B cell (primary cell): ENCODE data around the gene FRMD4B. TPM values are rescaled to one million over a fixed set of nuclear protein-coding genes. Genes with fewer than 3 reads are reported as not detected.

Experiments
- ATAC-seq: fragments of 200-7000 bp; cut with Tn5 transposase; one replicate; pipeline ENCODE4 v1.10.0; 2021; ENCODE audit warnings: low read depth, mild to moderate bottlenecking, moderate number of reproducible peaks, moderate library complexity
- CTCF ChIA-PET: fragments of 350-600 bp; sonication (Branson Sonifier 250); formaldehyde crosslinking; loops from one replicate; lab custom pipeline; 2021; ENCODE audit warnings: antibody characterized with exemption, inconsistent platforms; lab: Charles Lee
- POLR2A ChIA-PET: fragments of 350-600 bp; sonication (Branson Sonifier 250); formaldehyde crosslinking; loops from one replicate; lab custom pipeline; 2021; ENCODE audit warnings: antibody characterized with exemption; lab: Charles Lee
- DNase-seq: peaks from one replicate; pipeline ENCODE4 v3.0.0; 2013
- H2AFZ ChIP-seq: 2 replicates; pipeline ENCODE4 v1.6.1; 2012; ENCODE audit warnings: mild to moderate bottlenecking, low read depth, low read length; ENCODE audit not compliant: insufficient read depth, poor library complexity, severe bottlenecking
- H3K27ac ChIP-seq, 2 donors: 1 replicate in 1 of 2; 2 replicates in 1 of 2; pipeline ENCODE4 v1.5.1; 2012 to 2013; ENCODE audit warnings: low read length in 2 of 2, mild to moderate bottlenecking in 2 of 2, moderate library complexity in 1 of 2
- H3K27me3 ChIP-seq, 4 experiments: fragments of 200-600 bp in 1 of 4; sonication (generic) in 1 of 4; replicated peaks in 1 of 4; 1 replicate in 2 of 4; 2 replicates in 2 of 4; pipeline versions ENCODE4 v1.6.1 to v1.7.0; 2013 to 2016; ENCODE audit warnings: low read length in 3 of 4, mild to moderate bottlenecking in 2 of 4, mixed read lengths in 1 of 4, moderate library complexity in 1 of 4; ENCODE audit not compliant: insufficient read depth in 4 of 4, control insufficient read depth in 3 of 4; ENCODE audit errors: control extremely low read depth in 1 of 4
- H3K36me3 ChIP-seq, 2 experiments: replicated peaks in 1 of 2; 1 replicate in 1 of 2; 2 replicates in 1 of 2; pipeline versions ENCODE4 v1.6.1 to v1.7.1; 2013; ENCODE audit warnings: low read length in 1 of 2; ENCODE audit not compliant: insufficient read depth in 2 of 2, control insufficient read depth in 1 of 2; ENCODE audit errors: control extremely low read depth in 1 of 2, extremely low read depth in 1 of 2
- H3K4me1 ChIP-seq, 2 donors: fragments of 200-600 bp in 1 of 2; sonication (generic) in 1 of 2; 1 replicate in 1 of 2; 2 replicates in 1 of 2; pipeline versions ENCODE4 v1.5.1 to v1.6.1; 2013 to 2017; ENCODE audit warnings: low read length in 2 of 2; ENCODE audit not compliant: control insufficient read depth in 2 of 2, insufficient read depth in 2 of 2
- H3K4me2 ChIP-seq: replicated peaks from 2 replicates; pipeline ENCODE3; 2012; ENCODE audit warnings: mild to moderate bottlenecking, low read depth, low read length; ENCODE audit not compliant: poor library complexity, severe bottlenecking
- H3K4me3 ChIP-seq, 5 experiments: fragments of 200-600 bp in 1 of 5; sonication (generic) in 1 of 5; 1 replicate in 3 of 5; 2 replicates in 2 of 5; pipeline versions ENCODE4 v1.5.1 to v1.7.0; 2011 to 2016; ENCODE audit warnings: low read length in 4 of 5, mild to moderate bottlenecking in 4 of 5, low read depth in 2 of 5, control low read depth in 1 of 5, moderate library complexity in 1 of 5; ENCODE audit not compliant: insufficient read depth in 1 of 5; ENCODE audit errors: control extremely low read depth in 1 of 5, extremely low read depth in 1 of 5
- H3K79me2 ChIP-seq: fragments of 200-600 bp; sonication (generic); one replicate; pipeline ENCODE4 v1.6.0; 2016; ENCODE audit warnings: low read length; ENCODE audit not compliant: control insufficient read depth, insufficient read depth
- H3K9ac ChIP-seq: fragments of 200-600 bp; sonication (generic); 2 replicates; pipeline ENCODE4 v1.6.1; 2017; ENCODE audit warnings: mild to moderate bottlenecking, low read length, moderate library complexity
- H3K9me3 ChIP-seq, 3 donors: one replicate each; pipeline versions ENCODE4 v1.6.1 to v1.7.1; 2013; ENCODE audit warnings: low read length in 2 of 3; ENCODE audit not compliant: control insufficient read depth in 2 of 3, insufficient read depth in 1 of 3; ENCODE audit errors: control extremely low read depth in 1 of 3
- H4K20me1 ChIP-seq: 2 replicates; pipeline ENCODE4 v1.6.0; 2012; ENCODE audit warnings: mild to moderate bottlenecking, low read length; ENCODE audit not compliant: insufficient read depth, control insufficient read depth, poor library complexity, severe bottlenecking
- H3K27ac Mint-ChIP-seq: one replicate; pipeline ENCODE4 v1.8.0; 2021; ENCODE audit warnings: mixed read lengths
- H3K27me3 Mint-ChIP-seq: one replicate; pipeline ENCODE4 v1.8.0; 2021; ENCODE audit warnings: mixed read lengths
- H3K4me1 Mint-ChIP-seq: one replicate; pipeline ENCODE4 v1.8.0; 2021; ENCODE audit warnings: mixed read lengths
- H3K4me3 Mint-ChIP-seq: one replicate; pipeline ENCODE4 v1.8.0; 2021; ENCODE audit warnings: mixed read lengths
- H3K9me3 Mint-ChIP-seq: one replicate; pipeline ENCODE4 v1.8.0; 2022; ENCODE audit warnings: mixed read lengths; ENCODE audit not compliant: insufficient read depth
- CTCF ChIP-seq: fragments of 200-600 bp; IDR thresholded peaks from one replicate; pipeline ENCODE4 v1.8.0; 2022; ENCODE audit warnings: antibody characterized with exemption, mild to moderate bottlenecking
- EZH2 ChIP-seq: IDR thresholded peaks from 2 replicates; pipeline ENCODE4 v1.6.1; 2012; ENCODE audit warnings: borderline replicate concordance, low read depth, mild to moderate bottlenecking, moderate library complexity, low read length; ENCODE audit not compliant: insufficient read depth, poor library complexity, severe bottlenecking
- WGBS: methylation state at CpG from one replicate; pipeline ENCODE4 v1.1.5; 2013; ENCODE audit warnings: missing lambda C conversion rate; ENCODE audit not compliant: insufficient coverage; 5-methylcytosine and 5-hydroxymethylcytosine counted together
- intact Hi-C: fragments of 100-400 bp; cut with micrococcal nuclease; formaldehyde crosslinking; loops from one replicate; pipeline ENCODE4 v1.10.0; 2022
- polyA plus RNA-seq: library from polyadenylated mRNA; depleted of rRNA; stranded (reverse); fragments of >200 nt; gene quantifications from 2 replicates; pipeline ENCODE4 v1.2.3, GENCODE V29; 2012
- total RNA-seq, 2 donors: library from RNA; stranded (reverse); fragments of 120-200 nt in 1 of 2; gene quantifications; 1 replicate in 1 of 2; 2 replicates in 1 of 2; pipeline versions ENCODE4 v1.2.3 to v1.2.4, GENCODE V29; 2013 to 2022

FRMD4B gene
- total and polyA plus RNA-seq, 2 donors (not counting 1 experiment from before 2014, with no cell fraction given): 0.06 to 0.20 TPM

GRCh38 chr3:69164296-69164695, 221.6 kb downstream of the FRMD4B start:
- ATAC-seq (no peak), DNase-seq (no peak)
- Mint-ChIP-seq H3K9me3 (no peaks in the 10 kb centered on the region), H3K4me1 (no peaks in the 10 kb centered on the region), H3K27ac (no peak overlapping the region), H3K4me3 (no peak overlapping the region), H3K27me3 (peaks cover 3% of the 10 kb centered on the region)
- H2AFZ ChIP-seq: no peak overlapping the region
- no peaks in the 10 kb centered on the region for H3K9me3 ChIP-seq
- TF ChIP-seq EZH2 (no peak), CTCF (no peak)
- H3K79me2 ChIP-seq: no peaks in the 10 kb centered on the region
- intact Hi-C loops: loop anchor here (5.0 kb wide), 2 partner anchors 158 to 273 kb away; no protein-coding TSS in a partner anchor
- H3K27me3 ChIP-seq: no peaks in the 10 kb centered on the region
- no peak overlapping the region for H3K4me3 ChIP-seq
- no peaks in the 10 kb centered on the region for H3K4me1 ChIP-seq
- H3K27ac ChIP-seq: no peak overlapping the region
- ChIA-PET CTCF (interaction anchor here (1.4 to 5.5 kb wide), 3 partner anchors 10 to 245 kb away, joined by 4 to 40 read pairs (median 24); no protein-coding TSS in a partner anchor), POLR2A (no interaction called here)
- H3K36me3 ChIP-seq: no peaks in the 10 kb centered on the region
- H3K9ac ChIP-seq: no peak overlapping the region
- H4K20me1 ChIP-seq: no peaks in the 10 kb centered on the region
- no peak overlapping the region for H3K4me2 ChIP-seq

GRCh38 chr3:69162308-69162980, 223.4 kb downstream of the FRMD4B start:
- Histone ChIP-seq H3K9ac (no peak overlapping the region), H3K4me3 (no peak overlapping the region), H2AFZ (no peak overlapping the region), H3K4me1 (no peaks in the 10 kb centered on the region), H3K4me2 (no peak overlapping the region), H3K79me2 (no peaks in the 10 kb centered on the region), H3K27me3 (no peaks in the 10 kb centered on the region), H3K27ac (no peak overlapping the region), H3K36me3 (no peaks in the 10 kb centered on the region), H3K9me3 (no peaks in the 10 kb centered on the region), H4K20me1 (no peaks in the 10 kb centered on the region)
- 100% methylated on average over 2 of the region's 2 CpGs for WGBS
- H3K4me1 Mint-ChIP-seq: no peaks in the 10 kb centered on the region
- CTCF ChIA-PET: interaction anchor here (0.6 to 5.5 kb wide), 15 partner anchors 9 to 785 kb away, joined by 3 to 40 read pairs (median 6); no protein-coding TSS in a partner anchor
- TF ChIP-seq EZH2 (no peak), CTCF (no peak)
- ATAC-seq: no peak
- H3K9me3 Mint-ChIP-seq: no peaks in the 10 kb centered on the region
- no peak overlapping the region for H3K4me3 Mint-ChIP-seq
- POLR2A ChIA-PET: no interaction called here
- DNase-seq: no peak
- peaks cover 2% of the 10 kb centered on the region for H3K27me3 Mint-ChIP-seq
- intact Hi-C loops: loop anchor here (5.0 kb wide), 2 partner anchors 160 to 275 kb away; no protein-coding TSS in a partner anchor
- no peak overlapping the region for H3K27ac Mint-ChIP-seq
